HUES64 (cell line): ENCODE results near the gene ATXN7L1.
"Not testable (repeated sequence)": the region's sequence is repeated elsewhere in the genome, so short reads cannot be mapped to it uniquely, and the experiment has no call there.

ENCODE experiments used
- H3K27ac ChIP-seq: 2 replicates; pipeline ENCODE4 v1.7.0; 2013; ENCODE audit warnings: low read depth, low read length, inconsistent platforms
- H3K27me3 ChIP-seq: 2 replicates; pipeline ENCODE4 v1.6.1; 2013; ENCODE audit warnings: mild to moderate bottlenecking, low read length; ENCODE audit not compliant: insufficient read depth
- H3K36me3 ChIP-seq: 2 replicates; pipeline ENCODE4 v1.6.1; 2013; ENCODE audit warnings: mild to moderate bottlenecking, low read length; ENCODE audit not compliant: insufficient read depth
- H3K4me1 ChIP-seq: 2 replicates; pipeline ENCODE4 v1.6.1; 2013; ENCODE audit warnings: mild to moderate bottlenecking, low read length, moderate library complexity; ENCODE audit not compliant: insufficient read depth
- H3K4me3 ChIP-seq: 2 replicates; pipeline ENCODE4 v1.5.1; 2013; ENCODE audit warnings: mild to moderate bottlenecking, low read length, moderate library complexity
- H3K9ac ChIP-seq: 2 replicates; pipeline ENCODE4 v1.6.1; 2013; ENCODE audit warnings: mild to moderate bottlenecking, low read depth, low read length
- H3K9me3 ChIP-seq: 2 replicates; pipeline ENCODE4 v1.6.1; 2013; ENCODE audit warnings: low read depth, low read length; ENCODE audit not compliant: insufficient read depth
- whole genome bisulfite sequencing: fragments of 150-250, 120-280 bp; methylation state at CpG from one replicate; pipeline ENCODE4 v1.1.7; 2013; ENCODE audit warnings: missing lambda C conversion rate; 5-methylcytosine and 5-hydroxymethylcytosine counted together

Gene ATXN7L1

DNA sequence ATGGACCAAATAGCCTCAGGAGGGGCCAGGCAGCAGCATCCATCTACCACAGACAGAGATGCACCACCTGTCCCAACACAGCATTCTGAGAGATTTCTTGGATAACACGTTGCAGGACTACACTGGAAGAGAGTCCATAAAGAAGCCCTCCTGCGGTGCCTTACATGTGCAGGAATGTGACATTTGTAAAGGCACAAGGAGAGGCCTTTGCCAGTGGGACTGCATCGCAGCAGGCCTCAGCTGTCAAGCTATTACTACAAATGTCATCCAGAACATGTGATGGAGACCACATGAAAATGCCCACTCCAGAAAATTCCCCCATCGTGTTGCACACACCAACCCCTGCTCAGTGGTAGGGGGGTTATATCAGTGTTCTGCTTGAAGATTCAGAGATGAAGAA lies 77.4 kb downstream of the ATXN7L1 start:
- Histone ChIP-seq H3K9ac (no peak overlapping the region), H3K4me1 (peaks cover 35% of the 10 kb centered on the region), H3K27ac (no peak overlapping the region), H3K27me3 (no peaks in the 10 kb centered on the region), H3K36me3 (no peaks in the 10 kb centered on the region), H3K4me3 (no peak overlapping the region), H3K9me3 (no peaks in the 10 kb centered on the region)
- WGBS, result 42% methylated on average over 3 of the region's 4 CpGs

DNA sequence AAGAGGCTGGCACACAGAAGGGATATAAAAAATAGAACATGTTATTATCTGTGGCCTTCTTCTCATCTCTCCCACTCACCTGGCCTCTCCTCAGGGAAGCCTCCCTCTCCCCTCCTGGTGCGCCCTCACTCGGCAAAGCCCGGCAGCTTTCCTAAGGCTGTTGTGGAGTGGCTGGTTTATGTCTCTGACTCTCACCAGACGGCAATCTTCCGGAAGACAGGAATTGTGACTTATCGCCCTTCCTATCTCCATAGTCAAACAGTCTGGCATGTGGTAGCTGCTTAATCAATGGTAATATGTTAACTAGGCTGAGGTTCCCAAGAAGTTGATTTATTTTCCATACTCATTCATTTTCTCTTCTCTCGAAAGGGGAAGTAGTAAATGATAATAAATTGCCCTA lies 78.7 kb downstream of the ATXN7L1 start:
- 93% methylated on average over 5 of the region's 7 CpGs for WGBS
- H3K27ac ChIP-seq, result no peak overlapping the region
- peaks cover 34% of the 10 kb centered on the region for H3K4me1 ChIP-seq
- H3K36me3 ChIP-seq, result no peaks in the 10 kb centered on the region
- no peak overlapping the region for H3K9ac ChIP-seq
- H3K27me3 ChIP-seq, result no peaks in the 10 kb centered on the region
- H3K9me3 ChIP-seq, result no peaks in the 10 kb centered on the region
- no peak overlapping the region for H3K4me3 ChIP-seq

DNA sequence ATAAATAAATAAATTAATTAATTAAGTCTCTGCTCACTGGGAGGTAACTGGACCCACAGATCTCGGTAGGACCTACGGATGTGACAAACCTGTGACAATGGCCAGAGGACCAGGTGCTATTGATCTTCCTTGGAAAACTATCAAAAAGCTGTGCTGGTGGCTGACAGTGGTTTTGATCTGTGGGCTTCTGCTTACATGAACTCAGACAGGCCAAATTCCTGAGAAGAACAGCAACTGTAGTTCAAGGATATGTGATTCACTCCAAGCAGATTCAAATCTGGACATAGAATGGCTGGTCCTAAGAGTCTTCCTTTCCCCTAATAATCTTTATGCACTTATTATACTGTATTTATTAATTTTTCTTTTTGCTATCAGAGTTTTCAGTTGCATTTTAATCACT lies 80.0 kb downstream of the ATXN7L1 start:
- H3K9ac ChIP-seq, result no peak overlapping the region
- no peak overlapping the region for H3K4me3 ChIP-seq
- 90% methylated on average over 2 of the region's 2 CpGs for WGBS
- H3K27ac ChIP-seq, result no peak overlapping the region
- no peaks in the 10 kb centered on the region for H3K9me3 ChIP-seq
- no peaks in the 10 kb centered on the region for H3K36me3 ChIP-seq
- H3K4me1 ChIP-seq, result peaks cover 29% of the 10 kb centered on the region
- no peaks in the 10 kb centered on the region for H3K27me3 ChIP-seq

DNA sequence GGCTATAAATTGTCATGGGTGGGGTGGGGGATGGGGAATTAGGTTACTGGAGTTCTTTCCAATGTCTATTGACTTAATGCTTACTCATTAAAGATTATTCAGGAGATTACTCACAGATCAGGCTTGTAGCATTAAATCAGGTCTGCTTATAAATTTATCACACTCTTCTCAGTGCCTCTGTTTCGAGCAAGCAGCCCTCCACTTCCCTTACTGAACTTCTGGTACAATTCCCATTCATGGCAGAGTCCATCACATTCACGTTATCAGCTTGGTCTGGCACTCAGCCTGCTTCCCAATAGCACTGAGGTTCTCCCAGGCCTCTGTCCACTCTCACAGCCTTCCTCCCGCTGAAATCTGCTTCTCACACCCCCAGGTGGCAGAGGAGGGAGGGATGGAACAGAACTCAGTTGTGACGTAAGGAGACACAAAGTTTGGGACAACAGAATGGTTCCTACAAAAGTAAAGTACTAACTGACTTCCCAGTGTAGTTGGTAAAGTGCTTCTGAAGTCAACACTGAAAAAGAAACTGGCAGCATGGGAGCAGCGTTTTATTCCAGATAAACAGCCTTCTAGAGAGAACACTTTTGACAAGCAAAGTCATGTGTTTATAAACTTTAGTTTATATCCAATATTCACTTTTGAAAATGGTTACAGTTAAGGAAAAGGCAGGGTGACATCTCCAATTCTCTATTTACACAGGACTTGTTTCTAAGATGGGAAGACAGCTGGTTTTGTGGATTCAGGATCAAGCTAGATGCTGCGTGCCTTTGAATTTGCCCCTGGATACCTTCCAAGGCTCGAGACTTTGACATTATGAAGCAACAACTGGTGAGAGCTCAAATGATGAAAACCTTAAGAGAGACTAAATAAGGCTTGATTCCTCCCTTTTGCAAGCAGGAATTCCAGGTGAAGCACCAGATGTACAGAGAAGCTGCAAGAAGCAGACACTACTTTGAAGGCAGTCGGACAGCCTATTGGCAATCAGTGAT lies 81.4 kb downstream of the ATXN7L1 start:
- peaks cover 29% of the 10 kb centered on the region for H3K4me1 ChIP-seq
- no peak overlapping the region for H3K27ac ChIP-seq
- no peak overlapping the region for H3K9ac ChIP-seq

DNA sequence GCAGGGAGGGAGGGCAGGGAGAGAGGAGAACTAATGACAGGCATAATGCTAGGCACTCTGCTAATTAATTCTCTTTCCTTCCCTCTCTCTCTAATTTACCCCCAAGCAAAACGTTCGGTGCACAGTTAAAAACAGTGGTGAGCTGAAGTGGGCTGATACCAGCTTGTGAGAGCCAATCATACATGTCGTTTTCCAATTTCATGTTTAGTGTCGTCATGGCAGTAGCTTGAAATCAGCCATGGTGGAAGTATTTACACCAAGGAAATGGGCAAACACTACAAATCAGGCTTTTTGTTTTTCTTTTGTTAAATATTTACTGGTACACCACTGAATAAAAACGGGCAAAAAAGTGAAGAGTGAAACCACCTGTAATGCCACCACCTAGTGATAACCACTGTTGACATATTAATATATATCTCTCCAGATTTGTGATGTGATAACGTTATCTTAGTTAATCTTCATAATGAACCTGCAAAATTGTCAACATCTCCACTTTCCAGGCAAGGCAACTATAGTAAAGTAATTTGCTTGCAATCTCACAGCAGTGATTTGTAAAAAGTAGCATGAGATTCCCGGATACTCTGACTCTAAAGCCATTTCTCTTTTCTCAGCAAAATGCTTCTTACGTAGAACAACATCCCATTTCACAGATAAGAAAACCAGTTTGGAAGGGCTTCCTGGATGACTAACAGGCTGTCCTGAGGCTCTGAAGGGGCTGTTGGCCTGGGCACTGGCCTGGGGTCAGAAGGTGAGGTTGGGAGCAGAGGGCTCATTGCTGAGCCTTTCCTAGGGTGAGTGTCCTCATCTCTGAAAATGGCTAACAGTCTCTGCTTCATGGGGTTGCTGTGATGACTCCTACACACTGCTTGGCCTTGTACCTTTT lies 83.7 kb downstream of the ATXN7L1 start:
- no peak overlapping the region for H3K27ac ChIP-seq
- peaks cover 14% of the 10 kb centered on the region for H3K4me1 ChIP-seq
- no peak overlapping the region for H3K4me3 ChIP-seq
- no peaks in the 10 kb centered on the region for H3K9me3 ChIP-seq
- no peaks in the 10 kb centered on the region for H3K27me3 ChIP-seq
- no peaks in the 10 kb centered on the region for H3K36me3 ChIP-seq
- no peak overlapping the region for H3K9ac ChIP-seq
- 91% methylated on average over 6 of the region's 8 CpGs for WGBS

More for the DNA sequence above, 81.4 kb downstream of the ATXN7L1 start:
- Histone ChIP-seq H3K27me3 (no peaks in the 10 kb centered on the region), H3K9me3 (no peaks in the 10 kb centered on the region), H3K36me3 (no peaks in the 10 kb centered on the region), H3K4me3 (no peak overlapping the region)
- WGBS, result 93% methylated on average over 7 of the region's 8 CpGs

DNA sequence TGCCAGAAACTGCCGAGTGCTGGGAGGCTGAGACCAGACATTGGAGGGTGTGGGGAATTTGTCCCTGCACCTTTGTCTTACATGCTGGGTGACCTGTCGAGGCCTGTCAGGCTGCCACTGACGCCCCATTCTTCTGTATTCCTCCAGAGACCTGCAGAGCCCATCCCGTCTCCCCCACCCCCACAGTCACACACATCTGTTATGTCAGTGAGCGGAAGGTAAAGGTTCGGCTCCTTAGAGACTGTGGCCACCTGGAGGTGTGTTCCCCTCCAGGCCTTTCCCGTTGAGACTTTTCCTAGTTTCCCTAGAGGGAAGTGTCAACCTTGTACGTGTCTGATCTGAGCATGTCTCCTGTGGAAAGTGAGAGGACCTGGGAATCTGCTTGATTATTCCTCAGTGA lies 84.5 kb downstream of the ATXN7L1 start:
- WGBS, result 79% methylated on average over 8 of the region's 8 CpGs
- no peak overlapping the region for H3K27ac ChIP-seq
- peaks cover 8% of the 10 kb centered on the region for H3K4me1 ChIP-seq
- no peaks in the 10 kb centered on the region; the same call in 1 of the 2 replicates for H3K36me3 ChIP-seq
- H3K27me3 ChIP-seq, result no peaks in the 10 kb centered on the region
- no peak overlapping the region for H3K9ac ChIP-seq
- no peaks in the 10 kb centered on the region for H3K9me3 ChIP-seq
- no peak overlapping the region for H3K4me3 ChIP-seq

DNA sequence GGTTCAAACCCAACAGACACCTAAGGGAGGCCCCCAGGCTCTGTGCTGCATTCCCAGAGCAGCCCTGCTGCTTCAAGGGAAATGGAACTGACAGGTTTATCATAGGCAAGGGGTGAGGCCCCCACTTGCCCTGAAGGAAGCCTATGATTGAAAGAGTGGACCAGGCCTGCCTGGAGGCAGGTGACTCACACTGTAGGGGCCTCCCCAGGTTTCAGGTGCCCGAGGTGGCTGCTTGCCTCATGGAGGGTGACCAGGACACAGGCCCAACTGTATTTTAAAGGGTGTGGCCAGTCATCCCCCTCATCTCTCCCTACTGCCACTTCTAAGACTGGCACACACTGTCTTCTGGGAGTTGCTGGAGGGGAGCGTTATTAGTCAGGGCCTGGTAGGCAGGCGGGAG lies 85.4 kb downstream of the ATXN7L1 start:
- Histone ChIP-seq H3K4me3 (no peak overlapping the region), H3K9me3 (no peaks in the 10 kb centered on the region), H3K36me3 (no peaks in the 10 kb centered on the region; the same call in 1 of the 2 replicates), H3K27me3 (no peaks in the 10 kb centered on the region), H3K9ac (no peak overlapping the region), H3K4me1 (peaks cover 3% of the 10 kb centered on the region), H3K27ac (no peak overlapping the region)
- WGBS, result 92% methylated on average over 3 of the region's 3 CpGs

DNA sequence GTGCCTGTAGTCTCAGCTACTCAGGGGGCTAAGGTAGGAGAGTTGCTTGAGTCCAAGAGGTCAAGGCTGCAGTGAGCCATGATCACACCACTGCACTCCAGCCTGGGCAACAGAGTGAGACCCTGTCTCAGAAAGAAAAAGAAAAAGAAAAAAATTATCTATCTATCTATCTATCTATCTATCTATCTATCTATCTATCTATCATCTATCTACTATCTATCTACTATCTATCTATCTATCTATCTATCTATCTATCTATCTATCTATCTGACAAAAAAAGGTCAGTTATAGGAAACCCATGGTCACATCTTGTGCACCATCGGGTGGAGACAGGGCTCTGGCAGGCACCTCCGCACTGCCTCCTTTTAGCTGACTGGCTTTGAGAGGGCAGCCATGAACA lies 85.9 kb downstream of the ATXN7L1 start:
- H3K4me1 ChIP-seq, H3K27ac ChIP-seq, H3K4me3 ChIP-seq, H3K27me3 ChIP-seq, H3K9me3 ChIP-seq, H3K9ac ChIP-seq, H3K36me3 ChIP-seq: not testable (repeated sequence)
- WGBS, result 100% methylated on average over 2 of the region's 2 CpGs

DNA sequence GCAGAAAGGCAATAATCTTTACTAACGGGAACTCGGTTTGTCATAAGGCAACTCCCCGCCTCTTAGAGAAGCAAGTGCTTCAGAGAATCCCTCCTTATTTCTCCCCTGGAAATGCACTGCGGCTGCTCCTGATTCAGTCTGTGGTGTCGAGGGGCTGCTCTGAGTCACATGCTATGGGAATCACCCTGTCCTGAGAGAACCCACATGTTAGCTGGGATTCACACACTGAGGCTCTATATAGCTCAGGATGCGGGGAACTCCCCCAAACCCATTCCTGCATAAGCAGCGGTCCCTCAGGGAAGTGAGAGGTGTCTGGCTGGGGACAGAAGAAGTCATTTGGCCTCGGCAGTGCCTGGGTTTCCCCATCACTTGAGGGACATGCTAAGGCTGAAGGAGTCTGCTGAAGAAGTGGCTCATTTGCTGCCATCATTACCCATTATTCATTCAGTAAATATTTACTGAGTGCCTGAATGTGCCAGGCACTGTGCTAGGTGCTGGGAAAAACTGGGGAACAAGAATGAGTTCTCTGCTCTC lies 87.5 kb downstream of the ATXN7L1 start:
- no peak overlapping the region for H3K4me3 ChIP-seq
- H3K9ac ChIP-seq, result no peak overlapping the region
- no peaks in the 10 kb centered on the region; the same call in 1 of the 2 replicates for H3K36me3 ChIP-seq
- H3K9me3 ChIP-seq, result no peaks in the 10 kb centered on the region
- H3K4me1 ChIP-seq, result peaks cover 3% of the 10 kb centered on the region; the same call in 1 of the 2 replicates
- no peak overlapping the region for H3K27ac ChIP-seq
- WGBS, result 89% methylated on average over 8 of the region's 8 CpGs
- H3K27me3 ChIP-seq, result no peaks in the 10 kb centered on the region

DNA sequence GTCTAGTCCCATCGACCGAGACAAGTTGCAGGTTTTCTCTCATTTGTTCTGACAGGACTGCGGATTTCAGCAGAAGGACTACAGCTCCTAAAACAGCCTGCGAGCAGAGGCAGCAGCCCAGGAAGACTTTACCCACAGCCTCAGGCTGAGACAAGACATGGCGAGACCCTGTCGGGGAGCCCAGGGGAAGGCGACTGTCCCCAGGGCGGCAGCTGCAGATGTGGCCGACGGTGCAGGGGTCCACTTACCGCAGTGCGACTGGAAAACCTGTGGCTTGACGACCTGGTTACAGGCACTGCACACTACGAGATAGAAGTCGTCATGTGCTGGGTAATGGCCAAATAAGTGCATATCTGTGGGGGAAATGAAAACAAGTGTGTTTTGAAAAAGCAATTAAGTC lies 88.0 kb downstream of the ATXN7L1 start:
- whole genome bisulfite sequencing, result 93% methylated on average over 15 of the region's 15 CpGs
- Histone ChIP-seq H3K27me3 (no peaks in the 10 kb centered on the region), H3K9me3 (no peaks in the 10 kb centered on the region), H3K4me1 (peaks cover 3% of the 10 kb centered on the region; the same call in 1 of the 2 replicates), H3K27ac (no peak overlapping the region), H3K9ac (no peak overlapping the region), H3K36me3 (no peaks in the 10 kb centered on the region; the same call in 1 of the 2 replicates), H3K4me3 (no peak overlapping the region)

DNA sequence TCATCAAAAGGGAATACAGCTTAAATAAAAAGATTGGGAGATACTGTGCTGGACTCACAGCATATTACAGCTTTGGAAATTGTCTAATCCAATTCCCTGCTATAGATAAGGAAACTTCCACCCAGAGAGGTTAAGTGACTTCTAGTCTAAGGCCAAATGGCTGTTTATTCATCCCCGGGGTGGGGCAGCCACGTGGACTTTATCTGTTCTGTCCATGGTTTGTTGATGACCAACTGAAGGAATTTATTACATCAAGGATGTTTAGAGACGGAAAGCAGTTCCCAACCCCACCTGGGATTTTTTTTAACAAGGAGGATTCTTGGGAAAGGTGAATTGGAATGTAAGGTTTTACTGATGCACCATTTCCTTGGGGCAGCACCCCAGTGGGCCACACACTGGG lies 88.6 kb downstream of the ATXN7L1 start:
- Histone ChIP-seq H3K4me3 (no peak overlapping the region), H3K9ac (no peak overlapping the region), H3K27ac (no peak overlapping the region), H3K36me3 (no peaks in the 10 kb centered on the region; the same call in 1 of the 2 replicates), H3K9me3 (no peaks in the 10 kb centered on the region), H3K4me1 (peaks cover 3% of the 10 kb centered on the region; the same call in 1 of the 2 replicates), H3K27me3 (no peaks in the 10 kb centered on the region)
- WGBS, result 90% methylated on average over 3 of the region's 3 CpGs
